COR-L47 (cell line): ENCODE data around the gene NBR1.
"Not testable (repeated sequence)": the region's sequence is repeated elsewhere in the genome, so short reads cannot be mapped to it uniquely, and the experiment has no call there.

Experiments used
- DNase-seq: peaks from one replicate; lab custom pipeline; 2025; lab: John Stamatoyannopoulos, UW

Gene NBR1

DNA sequence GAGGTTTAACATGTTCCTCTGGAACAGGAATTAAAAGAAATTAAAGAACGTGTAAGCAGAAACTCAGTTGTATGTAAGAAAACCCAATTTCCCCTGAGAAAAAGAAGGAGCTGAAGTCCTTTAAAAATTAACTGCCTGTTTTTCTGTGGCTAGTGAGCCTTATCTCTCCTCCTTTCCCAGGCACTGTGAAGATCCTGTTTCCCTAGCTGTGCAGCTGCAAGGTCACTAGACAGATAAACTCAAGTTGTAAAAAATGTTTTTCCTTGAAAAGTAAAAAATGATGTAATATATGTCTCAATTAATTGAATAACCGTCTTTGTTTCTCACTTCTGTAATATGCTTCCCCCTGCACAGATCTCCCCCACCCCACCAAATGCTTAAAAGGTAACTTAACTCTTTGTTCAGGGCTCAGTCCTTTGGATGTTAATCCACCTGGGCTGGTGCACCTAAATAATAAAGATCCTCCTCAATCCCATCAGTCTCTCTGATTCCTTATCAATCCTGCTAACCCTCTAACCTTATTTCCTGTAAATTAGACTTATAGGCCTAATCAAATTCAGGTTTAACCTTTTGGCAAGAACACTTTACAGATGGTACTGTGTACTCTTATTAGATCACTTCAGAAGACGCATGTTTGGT, 17.7 kb upstream of the NBR1 start:
- DNase-seq, result not testable (repeated sequence)

DNA sequence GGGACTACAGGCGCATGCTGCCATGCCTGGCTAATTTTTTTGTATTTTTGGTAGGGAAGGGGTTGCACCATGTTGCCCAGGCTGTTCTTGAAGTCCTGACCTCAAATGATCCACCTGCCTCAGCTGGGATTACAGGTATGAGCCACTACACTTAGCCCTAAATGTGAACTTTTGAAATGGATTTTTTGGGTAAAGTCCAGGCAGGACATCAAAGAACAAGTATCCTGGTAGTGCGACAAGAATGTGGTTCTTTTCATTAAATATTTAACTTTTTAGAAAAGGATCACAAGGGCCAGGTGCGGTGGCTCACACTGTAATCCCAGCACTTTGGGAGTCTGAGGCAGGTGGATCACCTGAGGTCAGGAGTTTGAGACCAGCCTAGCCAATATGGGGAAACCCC, 15.3 kb upstream of the NBR1 start:
- DNase-seq, result no peak

GRCh38 chr17:43159232-43159631, 11.8 kb upstream of the NBR1 start:
- DNase-seq, result not testable (repeated sequence)

DNA sequence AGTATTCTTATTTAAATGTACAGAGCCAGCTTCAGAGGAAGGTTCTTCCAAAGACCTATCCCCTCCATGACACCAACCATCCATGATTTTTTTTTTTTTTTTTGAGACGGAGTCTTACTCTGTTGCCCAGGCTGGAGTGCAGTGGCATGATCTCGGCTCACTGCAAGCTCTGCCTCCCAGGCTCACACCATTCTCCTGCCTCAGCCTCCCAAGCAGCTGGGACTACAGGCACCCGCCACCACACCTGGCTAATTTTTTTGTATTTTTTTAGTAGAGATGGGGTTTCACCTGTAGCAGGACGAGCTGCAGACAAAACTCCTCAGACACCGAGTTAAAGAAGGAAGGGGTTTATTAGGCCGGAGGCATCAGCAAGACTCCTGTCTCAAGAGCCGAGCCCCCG, 11.1 kb upstream of the NBR1 start:
- not testable (repeated sequence) for DNase-seq

- DNase-seq, result not testable (repeated sequence)
Observed at GRCh38 chr17:43165971-43166370, 5.0 kb upstream of the NBR1 start.

DNA sequence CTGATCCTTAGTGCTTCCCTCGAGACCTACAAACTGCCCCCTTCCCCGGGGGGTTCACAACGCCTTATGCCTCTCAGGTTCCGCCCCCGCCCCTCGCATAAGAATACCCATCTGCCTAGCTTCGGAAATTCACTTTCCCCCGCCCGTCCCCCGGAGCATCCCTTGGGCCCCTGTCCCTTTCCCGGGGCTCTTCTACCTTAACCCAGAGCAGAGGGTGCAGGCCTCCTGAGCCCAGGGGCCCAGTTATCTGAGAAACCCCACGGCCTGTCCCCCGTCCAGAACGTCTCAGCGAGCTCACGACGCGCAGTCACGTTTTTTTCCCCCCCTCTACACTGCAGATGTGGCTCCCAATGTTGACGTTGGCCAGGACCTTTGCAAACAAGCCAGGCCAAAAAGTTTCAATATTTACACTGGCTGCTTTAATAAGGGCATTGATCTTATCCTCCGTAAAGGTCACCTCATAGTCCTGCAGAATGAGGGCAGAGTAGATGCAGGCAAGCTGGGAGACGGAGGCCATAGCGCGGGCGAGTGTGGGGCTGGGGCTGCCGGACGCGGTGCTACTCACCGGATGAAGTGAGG, 1.4 kb upstream of the NBR1 start:
- DNase-seq, result no peak

DNA sequence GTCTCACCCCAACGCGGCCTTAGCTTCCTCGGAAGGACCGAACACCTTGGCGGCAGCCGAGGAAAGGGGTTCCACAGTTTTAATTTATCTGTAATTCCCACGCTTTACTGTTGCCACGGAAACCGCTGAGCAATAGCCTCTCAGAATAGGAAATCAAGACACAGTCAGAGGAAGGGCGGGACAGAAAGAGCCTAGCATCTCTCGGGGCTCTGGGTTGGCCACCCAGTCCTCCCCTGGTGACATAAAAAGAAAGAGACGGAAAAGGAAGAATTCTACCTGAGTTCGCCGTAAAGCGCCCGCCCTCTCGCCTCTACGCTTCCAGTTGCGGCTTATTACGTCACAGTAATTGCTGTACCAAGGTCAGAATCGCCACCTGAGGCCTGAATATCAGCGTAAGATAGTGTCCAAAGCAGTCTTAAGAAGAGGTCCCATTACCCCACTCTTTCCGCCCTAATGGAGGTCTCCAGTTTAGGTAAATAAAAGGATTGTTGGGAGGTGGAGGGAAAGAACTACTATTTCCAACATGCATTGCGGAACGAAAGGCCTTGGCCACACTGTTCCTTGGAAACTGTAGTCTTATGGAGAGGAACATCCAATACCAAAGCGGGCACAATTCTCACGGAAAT, 761 bp upstream of the NBR1 start:
- DNase-seq, result peak; percentile 93

- peak; percentile 56 for DNase-seq
Observed at GRCh38 chr17:43171586-43172487, 823 bp downstream of the NBR1 start.

GRCh38 chr17:43175213-43176118, 4.5 kb downstream of the NBR1 start:
- no peak for DNase-seq

DNA sequence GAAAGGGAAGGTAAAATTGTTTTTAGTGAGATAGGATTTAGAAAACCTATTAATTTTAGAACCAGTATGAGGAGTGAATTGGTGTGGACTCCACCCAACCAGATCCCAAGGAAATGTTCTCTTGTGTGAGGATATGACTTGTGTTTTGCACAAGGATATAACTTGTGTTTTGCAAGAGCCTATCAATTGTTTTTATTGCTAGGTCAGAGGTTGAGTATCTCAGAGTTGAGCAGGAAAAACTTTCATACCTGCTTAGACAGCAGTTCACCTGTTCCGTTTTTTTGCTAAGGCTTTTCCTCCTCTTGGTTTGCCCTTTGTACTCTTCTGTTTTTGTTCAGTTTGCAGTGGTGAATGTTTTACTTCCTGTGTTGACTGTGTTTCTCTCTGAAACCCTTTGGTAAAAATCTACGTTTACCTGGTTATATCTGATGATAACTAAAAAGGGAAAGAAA, 5.1 kb downstream of the NBR1 start:
- DNase-seq, result no peak

DNA sequence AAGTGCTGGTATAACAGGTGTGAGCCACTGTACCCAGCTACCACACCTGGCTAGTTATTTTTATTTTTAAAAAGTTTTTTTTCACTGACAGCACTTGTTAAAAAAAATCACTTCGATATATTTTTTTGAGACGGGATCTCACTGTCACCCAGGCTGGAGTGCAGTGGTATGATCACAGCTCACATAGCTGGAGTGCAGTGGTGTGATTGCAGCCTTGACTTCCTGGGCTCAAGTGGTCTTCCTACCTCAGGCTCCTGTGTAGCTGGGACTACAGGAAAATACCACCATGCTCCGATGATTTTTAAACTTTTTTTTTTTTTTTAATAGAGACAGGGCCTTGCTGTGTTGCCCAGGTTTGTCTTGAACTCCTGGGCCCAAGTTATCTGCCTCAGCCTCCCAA, 12.9 kb downstream of the NBR1 start:
- DNase-seq, result no peak

DNA sequence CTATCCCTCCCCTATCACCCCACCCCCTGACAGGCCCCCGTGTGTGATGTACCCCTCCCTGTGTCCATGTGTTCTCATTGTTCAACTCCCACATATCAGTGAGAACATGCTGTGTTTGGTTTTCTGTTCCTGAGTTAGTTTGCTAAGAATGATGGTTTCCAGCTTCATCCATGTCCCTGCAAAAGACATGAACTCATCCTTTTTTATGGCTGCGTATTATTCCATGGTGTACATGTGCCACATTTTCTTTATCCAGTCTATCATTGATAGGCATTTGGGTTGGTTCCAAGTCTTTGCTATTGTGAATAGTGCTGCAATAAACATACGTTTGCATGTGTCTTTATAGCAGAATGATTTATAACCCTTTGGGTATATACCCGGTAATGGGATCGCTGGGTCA, 15.6 kb downstream of the NBR1 start:
- not testable (repeated sequence) for DNase-seq

DNA sequence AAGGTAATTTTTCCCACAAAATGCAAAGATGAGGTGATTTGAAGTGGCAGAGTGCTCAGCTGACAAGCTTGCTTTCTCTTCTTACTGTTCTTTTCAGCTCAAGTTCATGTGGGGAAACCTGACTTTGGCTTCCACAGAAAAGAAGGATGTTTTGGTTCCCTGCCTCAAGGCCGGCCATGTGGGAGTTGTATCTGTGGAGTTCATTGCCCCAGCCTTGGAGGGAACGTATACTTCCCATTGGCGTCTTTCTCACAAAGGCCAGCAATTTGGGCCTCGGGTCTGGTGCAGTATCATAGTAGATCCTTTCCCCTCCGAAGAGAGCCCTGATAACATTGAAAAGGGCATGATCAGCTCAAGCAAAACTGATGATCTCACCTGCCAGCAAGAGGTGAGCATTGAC, 22.2 kb downstream of the NBR1 start:
- DNase-seq, result no peak

- no peak for DNase-seq
Observed at GRCh38 chr17:43199633-43200032, 28.6 kb downstream of the NBR1 start.

DNA sequence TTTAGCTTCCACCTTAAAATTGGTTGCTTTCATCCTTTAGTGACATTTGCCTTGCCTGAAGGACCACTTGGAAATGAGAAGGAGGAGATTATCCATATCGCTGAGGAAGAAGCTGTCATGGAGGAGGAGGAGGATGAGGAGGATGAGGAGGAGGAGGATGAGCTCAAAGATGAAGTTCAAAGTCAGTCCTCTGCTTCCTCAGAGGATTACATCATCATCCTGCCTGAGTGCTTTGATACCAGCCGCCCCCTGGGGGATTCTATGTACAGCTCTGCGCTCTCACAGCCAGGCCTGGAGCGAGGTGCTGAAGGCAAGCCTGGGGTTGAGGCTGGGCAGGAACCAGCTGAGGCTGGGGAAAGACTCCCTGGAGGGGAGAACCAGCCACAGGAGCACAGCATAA, 29.1 kb downstream of the NBR1 start:
- DNase-seq, result no peak

- DNase-seq, result not testable (repeated sequence)
Observed at GRCh38 chr17:43203013-43203412, 32.0 kb downstream of the NBR1 start.

GRCh38 chr17:43210576-43210975, 39.6 kb downstream of the NBR1 start:
- no peak for DNase-seq

GRCh38 chr17:43211123-43211479, 40.1 kb downstream of the NBR1 start:
- no peak for DNase-seq

GRCh38 chr17:43211480-43212402, 40.7 kb downstream of the NBR1 start, which contains the start of gene TMEM106A:
TSS of gene TMEM106A (plus strand) at chr17:43211875. CDS start at chr17:43213042, 1,167 bp downstream.
- peak; percentile 57 for DNase-seq
